ENCODE data around the gene KRT17.

KRT17 gene

DNA sequence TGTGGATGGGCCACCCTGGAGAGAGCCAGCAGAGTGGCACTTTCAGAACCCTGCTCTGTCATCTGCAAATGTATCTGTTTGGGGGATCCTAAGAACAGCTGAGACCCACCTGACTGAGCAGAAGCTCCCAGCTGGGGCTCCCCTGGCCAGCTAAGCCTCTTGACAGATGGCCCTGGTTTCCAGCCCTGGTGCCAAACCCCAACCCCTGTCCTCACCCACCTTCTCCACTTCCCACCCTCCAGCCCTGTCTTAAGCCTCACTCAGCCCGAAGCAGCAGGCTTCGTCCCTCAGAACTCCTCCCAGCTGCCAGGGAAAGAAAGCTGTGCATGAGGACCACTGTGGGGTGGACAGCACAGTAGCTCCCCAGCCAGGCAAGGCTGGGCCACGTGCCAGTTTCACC is 49.0 kb downstream of the KRT17 start:
- DNase-seq (ENCODE audit: low read depth) = no peak

DNA sequence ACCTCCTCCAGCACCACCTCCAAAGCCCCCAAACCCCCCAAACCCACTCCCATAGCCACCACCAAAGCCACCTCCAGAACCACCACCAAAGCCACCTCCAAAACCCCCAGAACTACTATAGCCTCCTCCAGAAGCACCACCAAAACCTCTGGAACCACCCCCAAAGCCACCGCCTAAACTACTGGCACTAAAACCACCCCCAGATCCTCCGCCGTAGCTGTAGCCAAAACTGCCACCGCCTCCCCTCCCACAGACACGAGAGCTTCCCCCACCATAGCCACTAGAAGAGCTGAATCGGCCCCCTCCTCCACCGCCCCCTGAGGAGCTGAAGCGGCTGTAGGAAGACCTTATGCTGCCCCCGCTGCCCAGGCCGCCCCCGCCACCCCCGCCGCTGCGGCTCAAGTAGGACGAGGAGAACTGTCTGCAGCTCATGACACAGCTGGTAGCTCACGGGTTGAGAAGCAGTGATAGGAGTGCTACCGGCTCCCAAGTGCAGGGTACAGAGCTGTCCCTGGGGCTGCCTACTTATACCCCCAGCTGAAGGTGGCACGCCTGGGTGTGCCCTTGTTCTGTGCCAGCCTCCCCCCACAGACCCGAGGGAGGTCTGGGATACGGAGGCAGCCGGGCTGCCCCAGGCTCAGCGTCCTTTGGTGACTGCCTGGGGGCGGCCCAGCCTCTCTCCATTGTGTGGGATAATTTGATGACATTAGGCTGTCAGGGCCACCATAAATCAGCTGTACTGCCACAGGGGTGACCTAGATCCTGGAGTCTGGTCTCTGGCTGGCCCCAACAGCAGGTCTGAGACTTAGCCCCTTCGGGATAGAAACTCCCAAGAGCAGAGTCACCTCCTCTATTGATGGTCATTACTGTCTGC is 52.6 kb downstream of the KRT17 start, which contains the start of gene KRT9:
KRT9 (minus strand) TSS at position 499 of the 874 bp plus-strand sequence; CDS start at position 432, 67 bp downstream.
- no peak for DNase-seq (ENCODE audit: low read depth)

All from non-pigmented ciliary epithelial cell (primary cell).